HepG2 (cell line): ENCODE results near the gene CACNA1C.
"Not testable (repeated sequence)": the region's sequence is repeated elsewhere in the genome, so short reads cannot be mapped to it uniquely, and the experiment has no call there.

Experiments
- CTCF ChIP-seq: sonication (generic); formaldehyde crosslinking; IDR thresholded peaks from 2 replicates; pipeline ENCODE4 v1.5.0; 2020; ENCODE audit warnings: mild to moderate bottlenecking, missing genetic modification reagents, moderate library complexity
- EP300 ChIP-seq, 3 experiments: sonication (generic) in 1 of 3; formaldehyde crosslinking in 1 of 3; IDR thresholded peaks; 2 replicates each; pipeline versions ENCODE4 v1.5.1 to v1.6.1; 2011 to 2020; ENCODE audit warnings: low read depth in 2 of 3, low read length in 2 of 3, borderline replicate concordance in 1 of 3, improper control_type of control experiment in 1 of 3, mild to moderate bottlenecking in 1 of 3, missing genetic modification reagents in 1 of 3, moderate library complexity in 1 of 3
- PTBP1 ChIP-seq: fragments of 200-400 bp; formaldehyde crosslinking; IDR thresholded peaks from 2 replicates; pipeline ENCODE4 v1.6.1; 2018; ENCODE audit warnings: low read length, low read depth; ENCODE audit not compliant: poor library complexity, severe bottlenecking
- YY1 ChIP-seq: IDR thresholded peaks from 2 replicates; pipeline ENCODE4 v1.6.1; 2011; ENCODE audit warnings: low read length, low read depth, moderate library complexity, mild to moderate bottlenecking; ENCODE audit not compliant: insufficient read depth, insufficient replicate concordance
- ZNF382 ChIP-seq: sonication (generic); formaldehyde crosslinking; IDR thresholded peaks from 2 replicates; pipeline ENCODE4 v1.5.0; 2020; ENCODE audit warnings: missing genetic modification reagents, mild to moderate bottlenecking, borderline replicate concordance
- ZNF883 ChIP-seq: sonication (generic); formaldehyde crosslinking; IDR thresholded peaks from 2 replicates; pipeline ENCODE4 v1.5.1; 2020; ENCODE audit warnings: mild to moderate bottlenecking, missing genetic modification reagents; ENCODE audit errors: not compliant biosample characterization

- TF ChIP-seq ZNF382; EP300 (IDR thresholded peaks at IDR 0.05; ENCODE audit: low read depth in 2 of 2, low read length in 2 of 2); EP300 (CRISPR knock-in tag; IDR thresholded peaks at IDR 0.05; ENCODE audit: borderline replicate concordance); CTCF (CRISPR knock-in tag); YY1; PTBP1; ZNF883 (CRISPR knock-in tag): not testable (repeated sequence)
Observed at GRCh38 chr12:2742037-2742436, 689.2 kb downstream of the CACNA1C start.
